ENCODE results near the gene PCBP2.
"Not testable (repeated sequence)": the region's sequence is repeated elsewhere in the genome, so short reads cannot be mapped to it uniquely, and the experiment has no call there.

PCBP2 gene

GRCh38 chr12:53451661-53452158, at the start of gene PCBP2:
PCBP2 (plus strand) TSS chr12:53452102; CDS start chr12:53454801, 2,699 bp downstream.
- DNase-seq (ENCODE audit: low spot score), result peak; percentile 99

GRCh38 chr12:53402351-53402750, 49.6 kb upstream of the PCBP2 start:
- not testable (repeated sequence) for DNase-seq (ENCODE audit: low spot score)

GRCh38 chr12:53402871-53403270, 49.0 kb upstream of the PCBP2 start:
- DNase-seq (ENCODE audit: low spot score), result no peak

GRCh38 chr12:53410951-53411350, 41.0 kb upstream of the PCBP2 start:
- DNase-seq (ENCODE audit: low spot score), result no peak

- no peak for DNase-seq (ENCODE audit: low spot score)
Measured at GRCh38 chr12:53413485-53414204, 38.3 kb upstream of the PCBP2 start.

- no peak for DNase-seq (ENCODE audit: low spot score)
Measured at GRCh38 chr12:53414756-53415417, 37.0 kb upstream of the PCBP2 start.

GRCh38 chr12:53415752-53416389, 36.0 kb upstream of the PCBP2 start:
- DNase-seq (ENCODE audit: low spot score), result not testable (repeated sequence)

GRCh38 chr12:53417291-53417816, 34.5 kb upstream of the PCBP2 start:
- DNase-seq (ENCODE audit: low spot score), result not testable (repeated sequence)

- no peak for DNase-seq (ENCODE audit: low spot score)
Measured at GRCh38 chr12:53418221-53418620, 33.7 kb upstream of the PCBP2 start.

- no peak for DNase-seq (ENCODE audit: low spot score)
Measured at GRCh38 chr12:53419756-53420155, 32.1 kb upstream of the PCBP2 start.

- not testable (repeated sequence) for DNase-seq (ENCODE audit: low spot score)
Measured at GRCh38 chr12:53422247-53422646, 29.7 kb upstream of the PCBP2 start.

GRCh38 chr12:53423597-53423996, 28.3 kb upstream of the PCBP2 start, which contains the start of gene AMHR2:
AMHR2 (plus strand) TSS chr12:53423855; CDS start chr12:53423935, 80 bp downstream.
- DNase-seq (ENCODE audit: low spot score), result no peak

GRCh38 chr12:53424626-53425514, 27.0 kb upstream of the PCBP2 start:
- peak; percentile 30 for DNase-seq (ENCODE audit: low spot score)

- no peak for DNase-seq (ENCODE audit: low spot score)
Measured at GRCh38 chr12:53425515-53426150, 26.3 kb upstream of the PCBP2 start.

GRCh38 chr12:53427905-53428594, 23.9 kb upstream of the PCBP2 start:
- no peak for DNase-seq (ENCODE audit: low spot score)

- DNase-seq (ENCODE audit: low spot score), result no peak
Measured at GRCh38 chr12:53428741-53429140, 23.2 kb upstream of the PCBP2 start.

- DNase-seq (ENCODE audit: low spot score), result no peak
Measured at GRCh38 chr12:53430116-53430515, 21.8 kb upstream of the PCBP2 start.

GRCh38 chr12:53431187-53431586, 20.7 kb upstream of the PCBP2 start:
- no peak for DNase-seq (ENCODE audit: low spot score)

GRCh38 chr12:53435326-53435725, 16.6 kb upstream of the PCBP2 start:
- not testable (repeated sequence) for DNase-seq (ENCODE audit: low spot score)

- not testable (repeated sequence) for DNase-seq (ENCODE audit: low spot score)
Measured at GRCh38 chr12:53439582-53439981, 12.3 kb upstream of the PCBP2 start.
